ENCODE data around the gene LRMDA. TPM values are rescaled to one million over a fixed set of nuclear protein-coding genes. Genes with fewer than 3 reads are reported as not detected.

Gene LRMDA
- total RNA-seq, 1 donor from 2014 or later = 5.2 TPM

DNA sequence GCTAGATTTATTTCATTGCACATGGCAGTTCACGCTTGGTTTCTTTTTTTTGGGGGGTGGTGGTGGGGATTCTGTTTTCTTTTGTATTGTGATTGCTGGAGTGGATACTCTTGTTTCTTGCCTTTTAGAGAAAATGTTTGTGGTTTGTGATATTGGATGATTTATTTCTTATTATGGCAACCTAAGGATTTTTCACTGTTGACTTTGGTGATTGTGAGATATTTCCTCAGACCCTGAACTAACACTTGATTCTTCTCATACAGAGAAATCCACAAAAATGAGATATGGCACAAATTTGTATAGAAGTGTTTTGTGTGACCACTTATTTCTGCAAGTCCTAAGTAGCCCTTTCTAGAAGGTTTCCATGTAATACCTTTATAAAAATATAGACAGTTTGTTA lies 871.1 kb downstream of the LRMDA start:
- Histone ChIP-seq H3F3A (ENCODE audit: low read depth) (peaks cover 30% of the 10 kb centered on the region), H3K79me2 (ENCODE audit: low read depth) (no peaks in the 10 kb centered on the region), H2AFZ (replicated peaks) (no peak overlapping the region), H3K27ac (peak overlapping the region; percentile 54), H4K20me1 (ENCODE audit: low read depth) (no peaks in the 10 kb centered on the region), H3K4me2 (peak overlapping the region; percentile 54), H3K36me3 (no peaks in the 10 kb centered on the region), H3K9ac (no peak overlapping the region), H3K4me3 (no peak overlapping the region), H3K4me1 (peaks cover 38% of the 10 kb centered on the region), H3K9me3 (ENCODE audit: low read depth) (no peaks in the 10 kb centered on the region), H3K27me3 (peaks cover 4% of the 10 kb centered on the region)
- Mint-ChIP-seq H3K27ac (peak overlapping the region; percentile 91), H3K9me3 (no peaks in the 10 kb centered on the region), H3K4me1 (peaks cover 71% of the 10 kb centered on the region), H3K27me3 (ENCODE audit: insufficient read depth, low read depth) (peaks cover 2% of the 10 kb centered on the region), H3K36me3 (no peaks in the 10 kb centered on the region), H3K4me3 (peak overlapping the region; percentile 49)
- no peak for DNase-seq (ENCODE audit: low spot score)
- TF ChIP-seq EZH2 (IDR thresholded peaks at IDR 0.05) = no peak
- no peak for TF ChIP-seq CTCF (IDR thresholded peaks at IDR 0.05)

- Histone ChIP-seq H3K4me3 (no peak overlapping the region), H3F3A (ENCODE audit: low read depth) (peaks cover 24% of the 10 kb centered on the region), H3K27me3 (peaks cover 4% of the 10 kb centered on the region), H3K9ac (no peak overlapping the region), H2AFZ (replicated peaks) (no peak overlapping the region), H3K4me2 (peak overlapping the region; percentile 54), H3K79me2 (ENCODE audit: low read depth) (no peaks in the 10 kb centered on the region), H4K20me1 (ENCODE audit: low read depth) (no peaks in the 10 kb centered on the region), H3K27ac (peak overlapping the region; percentile 54), H3K9me3 (ENCODE audit: low read depth) (no peaks in the 10 kb centered on the region), H3K36me3 (no peaks in the 10 kb centered on the region), H3K4me1 (peaks cover 33% of the 10 kb centered on the region)
- H3K27me3 Mint-ChIP-seq (ENCODE audit: insufficient read depth, low read depth) = peaks cover 2% of the 10 kb centered on the region
- peak overlapping the region; percentile 81 for H3K27ac Mint-ChIP-seq
- no peaks in the 10 kb centered on the region for H3K9me3 Mint-ChIP-seq
- DNase-seq (ENCODE audit: low spot score) = peak; percentile 72
- peak overlapping the region; percentile 42 for H3K4me3 Mint-ChIP-seq
- TF ChIP-seq EZH2phosphoT487 (IDR thresholded peaks at IDR 0.05) (no peak), EZH2 (IDR thresholded peaks at IDR 0.05) (no peak), CTCF (IDR thresholded peaks at IDR 0.05) (no peak)
- no peaks in the 10 kb centered on the region for H3K36me3 Mint-ChIP-seq
- H3K4me1 Mint-ChIP-seq = peaks cover 71% of the 10 kb centered on the region
Observed at GRCh38 chr10:76302961-76303630, 871.7 kb downstream of the LRMDA start.

GRCh38 chr10:76303682-76304316 lies 872.4 kb downstream of the LRMDA start:
- TF ChIP-seq CTCF (IDR thresholded peaks at IDR 0.05) (peak; percentile 76), EZH2phosphoT487 (IDR thresholded peaks at IDR 0.05) (no peak)
- peak overlapping the region; percentile 42 for H3K4me3 Mint-ChIP-seq

More at GRCh38 chr10:76303682-76304316, 872.4 kb downstream of the LRMDA start:
- no peaks in the 10 kb centered on the region for H3K9me3 ChIP-seq (ENCODE audit: low read depth)
- Mint-ChIP-seq H3K4me1 (peaks cover 75% of the 10 kb centered on the region), H3K27me3 (ENCODE audit: insufficient read depth, low read depth) (peaks cover 2% of the 10 kb centered on the region), H3K9me3 (no peaks in the 10 kb centered on the region), H3K36me3 (no peaks in the 10 kb centered on the region), H3K27ac (peak overlapping the region; percentile 81)
- H3K27ac ChIP-seq = no peak overlapping the region
- H3K4me2 ChIP-seq = peak overlapping the region; percentile 54
- peaks cover 33% of the 10 kb centered on the region for H3K4me1 ChIP-seq
- H3F3A ChIP-seq (ENCODE audit: low read depth) = peaks cover 24% of the 10 kb centered on the region
- H3K36me3 ChIP-seq = no peaks in the 10 kb centered on the region
- H3K9ac ChIP-seq = no peak overlapping the region
- DNase-seq (ENCODE audit: low spot score) = peak; percentile 91
- H3K79me2 ChIP-seq (ENCODE audit: low read depth) = no peaks in the 10 kb centered on the region
- H4K20me1 ChIP-seq (ENCODE audit: low read depth) = no peaks in the 10 kb centered on the region
- peaks cover 4% of the 10 kb centered on the region for H3K27me3 ChIP-seq
- no peak overlapping the region for H2AFZ ChIP-seq (replicated peaks)
- no peak overlapping the region for H3K4me3 ChIP-seq

All from neural progenitor cell (in vitro differentiated cells).